ENCODE results near the gene CHI3L1. TPM values are rescaled to one million over a fixed set of nuclear protein-coding genes. Genes with fewer than 3 reads are reported as not detected.

Gene CHI3L1
- total RNA-seq, 1 donor from 2014 or later, result not detected

DNA sequence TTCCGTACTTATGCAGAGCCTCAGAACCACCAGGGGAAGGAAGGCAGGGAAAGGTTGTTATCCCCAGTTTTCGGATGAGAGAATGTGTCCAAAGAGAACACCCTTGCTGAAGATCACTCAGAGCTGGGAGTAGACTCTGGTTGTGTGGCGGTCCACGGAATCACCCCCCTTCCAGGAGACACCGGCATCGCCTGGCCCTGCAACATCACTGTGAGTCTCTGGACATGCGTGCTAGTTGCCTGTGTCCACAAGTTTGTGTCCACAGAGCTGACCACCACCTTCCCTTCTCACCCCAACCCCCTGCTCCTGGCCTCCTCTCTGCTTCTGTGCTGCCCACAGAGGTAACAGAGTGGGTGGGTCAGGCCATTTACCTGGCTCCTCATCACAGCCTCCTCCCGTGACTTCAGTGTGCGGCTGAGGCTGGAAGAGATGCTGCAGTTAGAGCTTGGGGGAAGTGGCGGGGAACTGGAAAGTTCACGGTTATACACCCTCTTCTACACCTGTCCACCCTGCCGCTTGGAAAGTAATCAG lies 18.2 kb downstream of the CHI3L1 start:
- Mint-ChIP-seq H3K4me3 (no peak overlapping the region), H3K4me1 (ENCODE audit: low read depth) (no peaks in the 10 kb centered on the region), H3K27ac (no peak overlapping the region), H3K9me3 (no peaks in the 10 kb centered on the region), H3K36me3 (ENCODE audit: low read depth) (no peaks in the 10 kb centered on the region), H3K27me3 (ENCODE audit: insufficient read depth) (peaks cover 9% of the 10 kb centered on the region)
- intact Hi-C loops (cut with micrococcal nuclease), result no loop called here
- DNase-seq (ENCODE audit: low spot score), result no peak

DNA sequence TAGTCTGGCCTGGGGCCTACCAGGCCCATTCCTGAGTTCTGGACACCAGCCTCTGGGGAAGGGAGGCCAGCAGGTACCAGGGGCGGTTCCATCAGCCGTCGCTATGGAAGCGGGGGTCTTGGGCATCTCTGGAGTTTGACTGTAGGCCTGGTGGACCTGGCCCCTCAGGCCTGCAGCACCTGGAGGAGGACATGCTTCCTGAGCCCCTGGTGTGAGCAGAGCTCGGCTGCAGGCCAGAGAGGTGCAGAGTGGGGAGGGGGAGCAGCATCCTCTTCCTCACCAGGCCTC lies 18.6 kb downstream of the CHI3L1 start:
- no peak for DNase-seq (ENCODE audit: low spot score)
- no peaks in the 10 kb centered on the region for H3K36me3 Mint-ChIP-seq (ENCODE audit: low read depth)
- no peaks in the 10 kb centered on the region for H3K4me1 Mint-ChIP-seq (ENCODE audit: low read depth)
- no peak overlapping the region for H3K27ac Mint-ChIP-seq
- intact Hi-C loops (cut with micrococcal nuclease), result no loop called here
- H3K27me3 Mint-ChIP-seq (ENCODE audit: insufficient read depth), result peaks cover 12% of the 10 kb centered on the region
- no peaks in the 10 kb centered on the region for H3K9me3 Mint-ChIP-seq
- no peak overlapping the region for H3K4me3 Mint-ChIP-seq

GRCh38 chr1:203167026-203167912 lies 19.2 kb downstream of the CHI3L1 start:
- DNase-seq (ENCODE audit: low spot score), result no peak
- no peak overlapping the region for H3K27ac Mint-ChIP-seq

DNA sequence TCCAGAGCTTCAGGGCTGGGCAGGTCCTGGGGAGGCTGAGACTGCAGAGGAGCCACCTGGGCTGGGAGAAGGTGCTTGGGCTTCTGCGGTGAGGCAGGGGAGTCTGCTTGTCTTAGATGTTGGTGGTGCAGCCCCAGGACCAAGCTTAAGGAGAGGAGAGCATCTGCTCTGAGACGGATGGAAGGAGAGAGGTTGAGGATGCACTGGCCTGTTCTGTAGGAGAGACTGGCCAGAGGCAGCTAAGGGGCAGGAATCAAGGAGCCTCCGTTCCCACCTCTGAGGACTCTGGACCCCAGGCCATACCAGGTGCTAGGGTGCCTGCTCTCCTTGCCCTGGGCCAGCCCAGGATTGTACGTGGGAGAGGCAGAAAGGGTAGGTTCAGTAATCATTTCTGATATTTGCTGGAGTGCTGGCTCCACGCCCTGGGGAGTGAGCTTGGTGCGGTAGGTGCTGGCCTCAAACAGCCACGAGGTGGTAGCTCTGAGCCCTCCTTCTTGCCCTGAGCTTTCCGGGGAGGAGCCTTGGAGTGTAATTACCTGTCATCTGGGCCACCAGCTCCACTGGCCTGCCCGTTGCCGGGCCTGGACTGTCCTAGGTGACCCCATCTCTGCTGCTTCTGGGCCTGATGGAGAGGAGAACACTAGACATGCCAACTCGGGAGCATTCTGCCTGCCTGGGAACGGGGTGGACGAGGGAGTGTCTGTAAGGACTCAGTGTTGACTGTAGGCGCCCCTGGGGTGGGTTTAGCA lies 20.1 kb downstream of the CHI3L1 start:
- intact Hi-C loops (cut with micrococcal nuclease), result no loop called here
- Mint-ChIP-seq H3K4me1 (ENCODE audit: low read depth) (no peaks in the 10 kb centered on the region), H3K36me3 (ENCODE audit: low read depth) (no peaks in the 10 kb centered on the region), H3K4me3 (no peak overlapping the region), H3K27me3 (ENCODE audit: insufficient read depth) (peaks cover 12% of the 10 kb centered on the region), H3K9me3 (no peaks in the 10 kb centered on the region), H3K27ac (no peak overlapping the region)
- DNase-seq (ENCODE audit: low spot score), result no peak

More at GRCh38 chr1:203167026-203167912, 19.2 kb downstream of the CHI3L1 start:
- Mint-ChIP-seq H3K4me1 (ENCODE audit: low read depth) (no peaks in the 10 kb centered on the region), H3K9me3 (no peaks in the 10 kb centered on the region), H3K27me3 (ENCODE audit: insufficient read depth) (peaks cover 12% of the 10 kb centered on the region), H3K36me3 (ENCODE audit: low read depth) (no peaks in the 10 kb centered on the region), H3K4me3 (no peak overlapping the region)
- intact Hi-C loops (cut with micrococcal nuclease), result no loop called here

GRCh38 chr1:203165800-203166161 lies 20.7 kb downstream of the CHI3L1 start:
- H3K4me1 Mint-ChIP-seq (ENCODE audit: low read depth), result no peaks in the 10 kb centered on the region
- DNase-seq (ENCODE audit: low spot score), result no peak
- peaks cover 12% of the 10 kb centered on the region for H3K27me3 Mint-ChIP-seq (ENCODE audit: insufficient read depth)
- H3K4me3 Mint-ChIP-seq, result no peak overlapping the region
- intact Hi-C loops (cut with micrococcal nuclease), result no loop called here
- no peak overlapping the region for H3K27ac Mint-ChIP-seq
- no peaks in the 10 kb centered on the region for H3K9me3 Mint-ChIP-seq
- no peaks in the 10 kb centered on the region for H3K36me3 Mint-ChIP-seq (ENCODE audit: low read depth)

GRCh38 chr1:203165101-203165799 lies 21.3 kb downstream of the CHI3L1 start:
- no peak overlapping the region for H3K4me3 Mint-ChIP-seq
- H3K36me3 Mint-ChIP-seq (ENCODE audit: low read depth), result no peaks in the 10 kb centered on the region
- DNase-seq (ENCODE audit: low spot score), result no peak
- intact Hi-C loops (cut with micrococcal nuclease), result no loop called here
- H3K4me1 Mint-ChIP-seq (ENCODE audit: low read depth), result no peaks in the 10 kb centered on the region
- no peaks in the 10 kb centered on the region for H3K9me3 Mint-ChIP-seq
- peaks cover 12% of the 10 kb centered on the region for H3K27me3 Mint-ChIP-seq (ENCODE audit: insufficient read depth)
- H3K27ac Mint-ChIP-seq, result no peak overlapping the region

DNA sequence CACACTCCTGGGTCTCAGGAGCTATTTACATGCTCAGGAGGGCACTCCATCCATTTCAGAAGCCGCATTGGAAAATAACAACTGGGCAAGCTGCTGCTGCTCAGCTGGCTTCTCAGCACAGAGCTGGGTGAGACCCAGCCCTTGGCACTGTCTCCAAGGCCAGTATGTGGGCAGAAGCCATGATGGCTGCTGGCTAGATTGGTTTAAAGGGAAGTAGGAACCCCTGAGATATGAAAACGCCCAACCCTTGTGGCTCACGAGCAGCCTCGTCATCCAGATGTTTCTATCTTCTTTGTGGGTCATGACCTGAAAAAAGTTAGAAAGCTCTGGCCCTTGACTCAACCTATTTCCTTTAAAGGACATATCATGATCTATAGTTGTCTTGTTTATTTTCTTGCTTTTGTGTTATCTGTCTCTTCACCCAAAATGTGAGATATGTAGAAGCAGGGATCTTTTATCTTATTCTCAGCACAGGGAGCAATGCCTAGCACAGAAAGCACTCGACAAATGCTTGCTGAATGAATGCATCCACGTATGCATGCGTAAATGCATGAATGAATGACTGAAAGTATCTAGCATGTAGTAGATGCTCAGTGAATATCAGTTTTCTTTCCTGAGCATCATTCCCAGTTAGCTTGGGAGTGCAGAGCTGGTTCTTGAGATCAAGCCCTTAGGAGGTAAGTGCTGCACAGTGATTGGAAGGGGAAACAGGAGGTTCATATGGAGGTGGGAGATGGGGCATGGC lies 22.4 kb downstream of the CHI3L1 start:
- Mint-ChIP-seq H3K4me1 (ENCODE audit: low read depth) (no peaks in the 10 kb centered on the region), H3K27me3 (ENCODE audit: insufficient read depth) (peaks cover 18% of the 10 kb centered on the region), H3K27ac (no peak overlapping the region), H3K4me3 (no peak overlapping the region), H3K36me3 (ENCODE audit: low read depth) (no peaks in the 10 kb centered on the region), H3K9me3 (no peaks in the 10 kb centered on the region)
- intact Hi-C loops (cut with micrococcal nuclease), result no loop called here
- no peak for DNase-seq (ENCODE audit: low spot score)

DNA sequence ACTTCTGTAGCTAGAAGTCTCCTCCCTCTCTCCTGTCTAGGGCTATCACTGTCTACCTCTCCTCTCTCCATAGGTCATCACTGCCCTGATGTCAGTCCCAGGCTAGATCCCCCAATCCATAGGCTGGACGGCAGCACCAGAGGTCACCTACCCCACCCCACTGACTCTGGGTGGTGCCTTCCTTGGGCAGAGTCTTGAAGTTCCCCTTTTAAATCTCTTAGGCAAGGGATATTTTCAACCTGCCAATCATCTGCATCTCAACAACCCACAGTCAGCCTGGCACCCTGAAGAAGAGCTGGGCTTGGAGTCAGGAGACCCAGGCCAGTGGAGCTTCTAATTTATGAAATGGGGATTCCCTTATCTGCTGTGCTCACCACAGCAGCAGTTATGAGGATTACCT lies 24.1 kb downstream of the CHI3L1 start:
- intact Hi-C loops (cut with micrococcal nuclease), result no loop called here
- Mint-ChIP-seq H3K27me3 (ENCODE audit: insufficient read depth) (peaks cover 22% of the 10 kb centered on the region), H3K9me3 (no peaks in the 10 kb centered on the region), H3K36me3 (ENCODE audit: low read depth) (no peaks in the 10 kb centered on the region), H3K27ac (no peak overlapping the region), H3K4me1 (ENCODE audit: low read depth) (no peaks in the 10 kb centered on the region), H3K4me3 (no peak overlapping the region)
- no peak for DNase-seq (ENCODE audit: low spot score)

GRCh38 chr1:203161703-203162102 lies 24.8 kb downstream of the CHI3L1 start:
- Mint-ChIP-seq H3K36me3 (ENCODE audit: low read depth) (no peaks in the 10 kb centered on the region), H3K4me3 (no peak overlapping the region), H3K4me1 (ENCODE audit: low read depth) (no peaks in the 10 kb centered on the region), H3K27ac (no peak overlapping the region), H3K9me3 (no peaks in the 10 kb centered on the region), H3K27me3 (ENCODE audit: insufficient read depth) (peaks cover 24% of the 10 kb centered on the region)
- intact Hi-C loops (cut with micrococcal nuclease), result no loop called here
- no peak for DNase-seq (ENCODE audit: low spot score)

DNA sequence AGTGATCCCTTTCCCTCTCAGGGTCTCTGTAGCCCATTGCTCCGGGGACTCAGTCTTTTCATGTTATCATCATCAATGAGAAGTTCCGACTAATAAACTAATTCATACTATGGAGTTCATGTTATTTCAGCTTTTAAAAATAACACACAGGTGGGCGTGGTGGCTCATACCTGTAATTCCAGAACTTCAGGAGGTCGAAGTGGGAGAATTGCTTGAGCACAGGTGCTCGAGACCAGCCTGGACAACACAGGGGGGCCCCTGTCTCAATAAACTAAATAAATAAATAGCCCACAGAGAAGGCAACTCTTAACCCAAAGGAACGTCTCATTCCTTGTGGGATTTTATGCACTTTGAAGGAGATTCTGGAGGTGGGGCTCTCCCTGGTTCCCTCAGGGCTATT lies 25.3 kb downstream of the CHI3L1 start:
- no peaks in the 10 kb centered on the region for H3K4me1 Mint-ChIP-seq (ENCODE audit: low read depth)
- DNase-seq (ENCODE audit: low spot score), result no peak
- H3K27me3 Mint-ChIP-seq (ENCODE audit: insufficient read depth), result peaks cover 24% of the 10 kb centered on the region
- H3K36me3 Mint-ChIP-seq (ENCODE audit: low read depth), result no peaks in the 10 kb centered on the region
- H3K4me3 Mint-ChIP-seq, result no peak overlapping the region
- intact Hi-C loops (cut with micrococcal nuclease), result no loop called here
- H3K27ac Mint-ChIP-seq, result no peak overlapping the region
- H3K9me3 Mint-ChIP-seq, result no peaks in the 10 kb centered on the region

- no peaks in the 10 kb centered on the region for H3K4me1 Mint-ChIP-seq (ENCODE audit: low read depth)
- DNase-seq (ENCODE audit: low spot score), result no peak
- intact Hi-C loops (cut with micrococcal nuclease), result no loop called here
- no peak overlapping the region for H3K27ac Mint-ChIP-seq
- H3K27me3 Mint-ChIP-seq (ENCODE audit: insufficient read depth), result peaks cover 19% of the 10 kb centered on the region
- H3K4me3 Mint-ChIP-seq, result no peak overlapping the region
- H3K9me3 Mint-ChIP-seq, result no peaks in the 10 kb centered on the region
- no peaks in the 10 kb centered on the region for H3K36me3 Mint-ChIP-seq (ENCODE audit: low read depth)
These were observed 26.7 kb downstream of the CHI3L1 start for GRCh38 chr1:203159844-203160243.

GRCh38 chr1:203158960-203159665 lies 27.4 kb downstream of the CHI3L1 start:
- Mint-ChIP-seq H3K4me3 (no peak overlapping the region), H3K27me3 (ENCODE audit: insufficient read depth) (peaks cover 16% of the 10 kb centered on the region), H3K27ac (no peak overlapping the region), H3K4me1 (ENCODE audit: low read depth) (no peaks in the 10 kb centered on the region), H3K9me3 (no peaks in the 10 kb centered on the region), H3K36me3 (ENCODE audit: low read depth) (no peaks in the 10 kb centered on the region)
- DNase-seq (ENCODE audit: low spot score), result no peak
- intact Hi-C loops (cut with micrococcal nuclease), result no loop called here

All from activated T-helper 1 cell treated with anti-CD3 and anti-CD28 coated beads, Interleukin-12 subunit alpha, Interleukin-12 subunit beta, Interleukin-2, Interleukin-4 antibody, amounts not matched to agents 30 ng/mL and 10 ng/mL and 1 ng/mL, durations not matched to agents 14 hours and 24 hours and 36 hours (primary cell).